Calu3 (cell line): Measurements from ENCODE around the gene EXOC2. TPM values are rescaled to one million over a fixed set of nuclear protein-coding genes. Genes with fewer than 3 reads are reported as not detected.

ENCODE experiments used
- BruUV-seq: library from RNA; stranded (reverse); fragments of 400-500 nt; replicated peaks from 2 replicates; lab custom pipeline; 2021; lab: Mats Ljungman, UMichigan
- CTCF ChIA-PET: fragments of 300-600 bp; sonication (Branson Sonifier 250); formaldehyde crosslinking; loops from one replicate; lab custom pipeline; 2022; ENCODE audit warnings: antibody characterized with exemption; lab: Charles Lee
- DNase-seq: peaks from one replicate; pipeline ENCODE4 v3.0.0; 2022
- H3K27ac Mint-ChIP-seq: one replicate; pipeline ENCODE4 v1.8.0; 2022; ENCODE audit warnings: mixed read lengths; ENCODE audit not compliant: unreplicated experiment
- H3K27me3 Mint-ChIP-seq: one replicate; pipeline ENCODE4 v1.8.0; 2022; ENCODE audit warnings: mixed read lengths; ENCODE audit not compliant: unreplicated experiment
- H3K36me3 Mint-ChIP-seq: one replicate; pipeline ENCODE4 v1.8.0; 2022; ENCODE audit warnings: mild to moderate bottlenecking, moderate library complexity, mixed read lengths; ENCODE audit not compliant: insufficient read depth, unreplicated experiment
- H3K4me1 Mint-ChIP-seq: one replicate; pipeline ENCODE4 v1.8.0; 2022; ENCODE audit warnings: mild to moderate bottlenecking, low read depth, mixed read lengths; ENCODE audit not compliant: unreplicated experiment
- H3K4me3 Mint-ChIP-seq: one replicate; pipeline ENCODE4 v1.8.0; 2022; ENCODE audit warnings: mild to moderate bottlenecking, low read depth, moderate library complexity, mixed read lengths; ENCODE audit not compliant: unreplicated experiment
- H3K9me3 Mint-ChIP-seq: one replicate; pipeline ENCODE4 v1.8.0; 2022; ENCODE audit warnings: low read depth, mixed read lengths; ENCODE audit not compliant: unreplicated experiment
- CTCF ChIP-seq: fragments of 200-600 bp; IDR thresholded peaks from one replicate; pipeline ENCODE4 v1.8.0; 2022; ENCODE audit warnings: antibody characterized with exemption; ENCODE audit not compliant: unreplicated experiment
- intact Hi-C: fragments of 100-400 bp; cut with micrococcal nuclease; formaldehyde crosslinking; loops from one replicate; pipeline ENCODE4 v1.10.0; 2022; ENCODE audit not compliant: unreplicated experiment
- total RNA-seq: library from RNA; stranded (reverse); gene quantifications from 2 replicates; pipeline ENCODE4 v1.2.3, GENCODE V29; 2022

EXOC2 gene
- total RNA-seq, 1 experiment from 2014 or later, result 13.2 TPM

GRCh38 chr6:604579-604978, 88.4 kb downstream of the EXOC2 start:
- intact Hi-C loops, result no loop called here
- DNase-seq, result no peak
- Mint-ChIP-seq H3K4me3 (no peak overlapping the region), H3K27ac (no peak overlapping the region), H3K4me1 (no peaks in the 10 kb centered on the region), H3K27me3 (no peaks in the 10 kb centered on the region), H3K9me3 (no peaks in the 10 kb centered on the region), H3K36me3 (no peaks in the 10 kb centered on the region)
- CTCF ChIA-PET, result no interaction called here
- no TSS peak for BruUV-seq
- TF ChIP-seq CTCF, result no peak

- CTCF ChIA-PET, result no interaction called here
- intact Hi-C loops, result no loop called here
These were observed 89.7 kb downstream of the EXOC2 start for GRCh38 chr6:603265-603664.

GRCh38 chr6:599576-600448, 93.1 kb downstream of the EXOC2 start:
- CTCF ChIA-PET, result no interaction called here
- BruUV-seq, result no TSS peak
- intact Hi-C loops, result no loop called here
- no peaks in the 10 kb centered on the region for H3K27me3 Mint-ChIP-seq
- no peak for TF ChIP-seq CTCF
- DNase-seq, result no peak
- H3K9me3 Mint-ChIP-seq, result no peaks in the 10 kb centered on the region
- no peak overlapping the region for H3K27ac Mint-ChIP-seq
- H3K4me1 Mint-ChIP-seq, result no peaks in the 10 kb centered on the region
- H3K36me3 Mint-ChIP-seq, result no peaks in the 10 kb centered on the region
- no peak overlapping the region for H3K4me3 Mint-ChIP-seq

More at GRCh38 chr6:603265-603664, 89.7 kb downstream of the EXOC2 start:
- H3K27ac Mint-ChIP-seq, result no peak overlapping the region
- BruUV-seq, result no TSS peak
- DNase-seq, result no peak
- no peak for TF ChIP-seq CTCF
- no peaks in the 10 kb centered on the region for H3K9me3 Mint-ChIP-seq
- no peak overlapping the region for H3K4me3 Mint-ChIP-seq
- H3K36me3 Mint-ChIP-seq, result no peaks in the 10 kb centered on the region
- no peaks in the 10 kb centered on the region for H3K27me3 Mint-ChIP-seq
- no peaks in the 10 kb centered on the region for H3K4me1 Mint-ChIP-seq

- intact Hi-C loops, result loop anchor here (1.0 to 2.0 kb wide), 2 partner anchors 803 to 843 kb away; no protein-coding TSS in a partner anchor
- CTCF ChIA-PET, result interaction anchor here (1.0 kb wide), 1 partner anchor 128 kb away, joined by 3 read pairs; no protein-coding TSS in a partner anchor
- Mint-ChIP-seq H3K9me3 (no peaks in the 10 kb centered on the region), H3K4me1 (no peaks in the 10 kb centered on the region), H3K27ac (no peak overlapping the region), H3K36me3 (no peaks in the 10 kb centered on the region), H3K27me3 (no peaks in the 10 kb centered on the region), H3K4me3 (no peak overlapping the region)
- BruUV-seq, result no TSS peak
- no peak for TF ChIP-seq CTCF
- no peak for DNase-seq
These were observed 99.1 kb downstream of the EXOC2 start for GRCh38 chr6:593907-594212.
